GM21381 (cell line): Measurements from ENCODE around the gene PTPN18.
"Not testable (repeated sequence)": the region's sequence is repeated elsewhere in the genome, so short reads cannot be mapped to it uniquely, and the experiment has no call there.

Experiments used
- ATAC-seq: cut with Tn5 transposase; IDR thresholded peaks from one replicate; pipeline ENCODE4 v1.9.1; 2021; ENCODE audit warnings: mild to moderate bottlenecking, moderate library complexity; ENCODE audit not compliant: unreplicated experiment

The PTPN18 gene

GRCh38 chr2:130355578-130356431 is at the start of gene PTPN18:
Gene PTPN18 (plus strand): TSS chr2:130356056. CDS start chr2:130356108, 52 bp downstream.
- ATAC-seq, result peak; percentile 94

- ATAC-seq, result no peak
Observed at GRCh38 chr2:130307850-130308249, 48.0 kb upstream of the PTPN18 start.

GRCh38 chr2:130310881-130311280 is 45.0 kb upstream of the PTPN18 start:
- no peak for ATAC-seq

- ATAC-seq, result no peak
Observed at GRCh38 chr2:130313812-130314334, 42.0 kb upstream of the PTPN18 start.

- no peak for ATAC-seq
Observed at GRCh38 chr2:130314377-130314776, 41.5 kb upstream of the PTPN18 start.

- ATAC-seq, result no peak
Observed at GRCh38 chr2:130316596-130316995, 39.3 kb upstream of the PTPN18 start.

GRCh38 chr2:130318906-130319305 is 37.0 kb upstream of the PTPN18 start:
- no peak for ATAC-seq

GRCh38 chr2:130319536-130319935 is 36.3 kb upstream of the PTPN18 start:
- no peak for ATAC-seq

- no peak for ATAC-seq
Observed at GRCh38 chr2:130327703-130328527, 27.9 kb upstream of the PTPN18 start.

GRCh38 chr2:130328710-130329109 is 27.1 kb upstream of the PTPN18 start:
- ATAC-seq, result no peak

- peak; percentile 88 for ATAC-seq
Observed at GRCh38 chr2:130332271-130333073, 23.4 kb upstream of the PTPN18 start.

- ATAC-seq, result not testable (repeated sequence)
Observed at GRCh38 chr2:130333253-130333652, 22.6 kb upstream of the PTPN18 start.

GRCh38 chr2:130334026-130334425 is 21.8 kb upstream of the PTPN18 start:
- no peak for ATAC-seq

GRCh38 chr2:130335226-130335625 is 20.6 kb upstream of the PTPN18 start:
- no peak for ATAC-seq

- ATAC-seq, result no peak
Observed at GRCh38 chr2:130336150-130336876, 19.5 kb upstream of the PTPN18 start.

- no peak for ATAC-seq
Observed at GRCh38 chr2:130336877-130337734, 18.8 kb upstream of the PTPN18 start.

- no peak for ATAC-seq
Observed at GRCh38 chr2:130337735-130338325, 18.0 kb upstream of the PTPN18 start.

GRCh38 chr2:130338793-130339345 is 17.0 kb upstream of the PTPN18 start:
- no peak for ATAC-seq
